ELF-1 (cell line): ENCODE results near the gene DLL1.
"Not testable (repeated sequence)": the region's sequence is repeated elsewhere in the genome, so short reads cannot be mapped to it uniquely, and the experiment has no call there.

Experiments used
- DNase-seq: peaks from one replicate; pipeline ENCODE4 v3.0.0-alpha.2; 2016; ENCODE audit warnings: low read depth, low spot score

The DLL1 gene

GRCh38 chr6:170290296-170291128 is at the start of gene DLL1:
Gene DLL1, minus strand, starts transcription at chr6:170291078. Its CDS starts 939 bp downstream, at chr6:170290139.
- DNase-seq = peak; percentile 69

DNA sequence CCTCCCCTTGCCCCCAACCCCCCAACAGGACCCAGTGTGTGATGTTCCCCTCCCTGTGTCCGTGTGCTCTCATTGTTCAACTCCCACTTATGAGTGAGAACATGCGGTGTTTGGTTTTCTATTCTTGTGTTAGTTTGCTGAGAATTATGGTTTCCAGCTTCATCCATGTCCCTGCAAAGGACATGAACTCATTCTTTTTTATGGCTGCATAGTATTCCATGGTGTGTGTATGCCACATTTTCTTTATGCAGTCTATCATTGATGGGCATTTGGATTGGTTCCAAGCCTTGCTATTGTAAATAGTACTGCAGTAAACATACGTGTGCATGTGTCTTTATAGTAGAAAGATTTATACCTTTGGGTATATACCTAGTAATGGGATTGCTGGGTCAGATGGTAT is 44.3 kb upstream of the DLL1 start:
- not testable (repeated sequence) for DNase-seq

- no peak for DNase-seq
Measured at GRCh38 chr6:170329321-170329720, 38.4 kb upstream of the DLL1 start.

GRCh38 chr6:170317718-170318117 is 26.8 kb upstream of the DLL1 start:
- no peak for DNase-seq

DNA sequence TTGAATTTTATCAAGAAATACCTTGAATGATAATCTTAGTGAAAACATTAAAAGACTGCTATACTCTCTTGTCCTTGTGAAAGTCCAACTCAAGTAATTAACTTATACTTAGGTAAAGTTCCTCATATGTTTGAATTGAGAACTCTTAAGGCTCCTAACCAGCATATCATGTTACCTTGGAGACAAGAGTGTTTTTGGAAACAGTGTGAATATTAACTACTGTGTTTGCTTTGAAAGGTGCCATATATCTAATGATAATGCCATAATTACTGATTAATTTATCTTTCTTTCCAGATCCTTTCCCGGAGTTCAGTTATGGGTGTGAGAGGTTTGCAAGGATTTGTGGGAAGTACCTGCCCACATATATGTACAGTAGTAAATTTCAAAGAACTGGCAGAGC is 26.2 kb upstream of the DLL1 start:
- no peak for DNase-seq

DNA sequence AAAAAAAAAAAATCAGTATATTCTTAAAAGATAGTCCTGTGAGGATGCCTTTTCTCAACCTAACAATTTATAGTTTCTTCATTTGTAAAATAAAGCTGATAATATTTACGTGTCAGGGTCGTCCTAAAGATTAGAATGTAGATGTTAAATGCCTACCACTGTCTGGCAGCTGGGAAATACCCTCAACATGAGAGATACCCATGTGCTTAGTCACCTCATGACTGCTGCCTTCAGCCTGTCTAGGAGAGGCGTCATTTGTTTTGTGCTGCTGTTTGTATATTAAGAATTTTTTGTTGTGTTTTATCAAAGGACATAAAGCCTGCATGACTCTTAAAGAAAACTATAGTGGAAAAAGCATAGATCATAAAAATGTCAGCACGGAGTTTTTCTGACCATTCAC is 25.2 kb upstream of the DLL1 start:
- DNase-seq = no peak

DNA sequence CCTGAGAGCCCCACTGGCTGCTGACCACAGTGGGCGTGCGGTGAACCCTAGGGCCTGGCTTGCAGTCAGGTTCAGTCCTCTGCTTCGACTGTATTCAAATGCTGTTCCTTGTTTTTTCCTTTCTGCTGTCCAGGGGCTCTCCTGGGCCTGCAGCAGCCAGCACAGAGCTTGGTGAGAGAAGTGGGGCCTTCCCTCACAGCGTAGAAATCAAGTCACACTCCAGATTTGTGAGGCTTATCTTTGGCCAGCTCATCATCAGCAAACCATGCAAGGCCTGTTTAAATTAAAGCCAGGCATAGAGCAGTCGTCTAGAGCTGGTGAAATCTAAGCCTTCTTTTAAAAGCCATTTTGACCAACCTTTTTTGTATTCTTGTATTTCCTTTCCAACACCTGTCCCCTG is 24.1 kb upstream of the DLL1 start:
- DNase-seq = peak; percentile 27

GRCh38 chr6:170313716-170314295 is 22.9 kb upstream of the DLL1 start:
- DNase-seq = peak; percentile 60

GRCh38 chr6:170312876-170313275 is 22.0 kb upstream of the DLL1 start:
- no peak for DNase-seq

DNA sequence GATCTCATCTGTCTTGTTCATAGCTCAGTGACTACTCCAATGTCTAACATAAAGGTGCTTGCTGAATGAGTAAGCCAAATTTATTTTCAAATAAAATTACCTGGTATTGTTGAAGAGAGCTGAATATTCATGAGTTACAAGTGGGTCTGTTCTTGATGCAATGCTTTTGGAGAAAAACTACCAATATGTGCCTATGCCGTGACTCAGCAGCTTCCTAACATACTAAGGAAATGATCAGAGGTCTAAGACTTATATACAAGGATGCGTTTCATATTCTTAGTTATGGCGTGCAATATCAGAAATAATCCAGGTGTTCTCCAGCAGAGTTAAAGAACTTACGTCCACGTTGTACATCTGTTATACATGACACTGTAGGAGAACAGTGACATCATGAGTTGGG is 20.8 kb upstream of the DLL1 start:
- no peak for DNase-seq

- DNase-seq = no peak
Measured at GRCh38 chr6:170308761-170309160, 17.9 kb upstream of the DLL1 start.

DNA sequence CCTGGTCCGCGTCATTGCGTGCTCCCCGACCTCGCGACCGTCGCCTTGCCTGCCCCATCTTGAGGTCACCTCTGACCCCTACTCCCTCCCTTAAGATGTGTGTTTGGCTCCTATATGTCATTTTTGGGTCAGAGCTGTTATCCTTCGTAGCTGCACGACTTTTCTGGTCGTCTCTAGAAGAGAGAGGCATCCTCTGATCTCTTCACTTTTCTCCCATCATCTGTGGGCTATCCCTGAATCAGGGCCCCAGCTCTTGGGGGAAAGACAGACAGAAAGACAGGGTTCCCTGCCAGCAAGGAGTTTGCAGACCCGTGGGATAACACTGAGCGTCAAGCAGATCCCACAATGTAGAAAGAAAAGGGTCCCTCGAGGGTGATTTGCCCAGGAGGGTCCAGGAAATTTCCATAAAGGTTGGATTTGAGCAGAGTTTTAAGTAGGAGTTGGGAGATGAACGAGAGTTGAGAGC is 16.2 kb upstream of the DLL1 start:
- no peak for DNase-seq

DNA sequence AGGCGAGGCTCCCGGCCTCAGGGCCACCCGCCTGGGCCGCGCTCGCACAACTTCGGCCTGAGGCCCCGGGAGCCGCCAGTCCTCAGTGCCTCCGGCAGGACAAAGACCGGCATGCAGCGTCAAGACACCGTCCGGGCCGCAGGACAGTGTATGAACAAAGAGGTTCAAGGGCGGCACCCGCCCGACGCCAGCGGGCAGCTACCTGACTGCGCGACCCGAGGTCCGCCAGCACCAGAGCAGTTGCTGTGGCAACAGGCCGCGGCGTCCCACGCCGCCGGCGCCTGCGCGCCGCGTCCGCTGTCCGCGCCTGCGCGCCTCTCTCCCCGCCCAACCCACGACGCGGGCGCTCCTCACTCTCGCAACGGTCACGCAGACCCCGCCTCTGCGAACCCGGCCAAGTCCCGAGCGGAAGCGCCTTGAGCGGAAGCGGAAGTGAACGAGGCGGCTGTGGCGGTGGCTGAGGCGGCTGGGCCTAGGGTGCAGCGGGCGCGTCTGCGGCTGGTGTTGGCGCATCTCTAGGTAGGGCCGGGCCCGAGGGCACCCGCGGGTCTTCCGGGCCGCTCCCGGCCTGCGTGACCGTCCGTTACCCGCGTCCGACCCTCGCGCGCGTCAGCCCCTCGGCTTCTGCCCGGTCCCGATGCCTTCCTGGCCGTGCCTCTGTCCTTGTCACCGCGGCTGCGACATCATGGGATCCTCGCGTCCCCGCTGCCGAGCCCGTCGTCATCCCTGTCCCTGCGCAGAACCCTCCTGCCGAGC is 15.6 kb upstream of the DLL1 start, which contains the start of gene FAM120B:
FAM120B (plus strand) TSS at position 435 of the 756 bp plus-strand sequence. CDS start 10,633 bp downstream, outside the sequence.
- DNase-seq = peak; percentile 91

DNA sequence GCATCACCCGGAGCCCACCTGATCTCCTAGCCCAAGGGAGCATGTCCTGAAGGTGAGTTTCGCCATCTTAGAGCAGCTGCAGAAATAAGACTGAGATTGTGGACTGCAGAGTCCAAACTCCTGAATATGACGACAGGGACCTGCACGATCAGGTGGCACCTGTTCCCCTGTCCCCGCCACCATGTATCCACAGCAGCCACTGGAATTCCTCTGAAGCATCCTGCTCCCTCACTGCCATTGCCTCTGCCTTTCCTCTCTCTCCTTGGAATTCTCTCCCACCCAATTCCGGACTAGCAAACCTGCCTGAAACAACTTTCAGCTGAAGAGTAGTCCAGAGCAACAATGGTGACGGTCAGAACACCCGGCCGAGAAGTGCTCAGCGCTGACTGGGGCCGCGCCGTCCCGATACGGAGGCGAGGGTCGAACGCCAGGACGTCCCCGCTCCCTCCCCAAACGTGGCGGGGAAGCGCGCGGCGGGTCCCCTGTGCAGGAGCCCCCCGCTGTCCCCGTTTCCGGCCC is 15.0 kb upstream of the DLL1 start:
- DNase-seq = no peak

- DNase-seq = no peak
Measured at GRCh38 chr6:170301184-170301583, 10.3 kb upstream of the DLL1 start.

GRCh38 chr6:170298688-170299087 is 7.8 kb upstream of the DLL1 start:
- no peak for DNase-seq

DNA sequence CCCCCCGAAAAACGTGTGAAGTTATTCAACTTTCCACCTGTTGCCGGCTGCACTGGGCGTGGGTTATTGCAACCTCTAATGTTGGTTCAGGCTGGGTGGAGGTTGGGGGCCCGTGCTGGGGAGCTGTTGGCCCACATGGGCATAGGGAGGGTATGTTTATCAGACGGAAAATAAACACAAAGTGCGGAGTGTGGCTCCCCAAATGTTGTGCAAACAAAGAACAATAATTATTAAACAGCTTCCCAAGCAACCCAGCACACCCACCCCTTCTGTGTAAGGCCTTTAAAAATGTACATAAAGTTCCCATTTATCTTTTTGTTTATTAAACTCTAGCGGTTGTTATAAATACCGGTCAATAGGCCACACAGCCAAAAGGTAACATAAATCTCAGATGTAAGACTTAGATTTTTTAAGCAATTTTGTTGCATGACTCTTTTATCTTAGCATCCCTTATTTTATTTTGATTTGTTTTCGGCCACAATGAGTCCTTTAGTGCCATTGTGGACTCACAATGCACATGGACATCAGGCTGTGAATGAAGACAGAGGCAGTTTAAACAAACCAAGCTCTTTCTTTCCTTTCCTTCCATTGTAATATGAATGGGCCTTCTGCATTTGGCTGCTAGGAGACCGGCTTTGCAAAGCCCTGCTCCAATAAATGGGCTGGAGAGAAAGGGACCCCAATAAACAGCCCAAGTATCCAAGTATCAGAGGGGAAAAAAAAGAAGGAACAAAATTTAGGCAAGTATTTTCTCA is 6.9 kb upstream of the DLL1 start:
- no peak for DNase-seq

DNA sequence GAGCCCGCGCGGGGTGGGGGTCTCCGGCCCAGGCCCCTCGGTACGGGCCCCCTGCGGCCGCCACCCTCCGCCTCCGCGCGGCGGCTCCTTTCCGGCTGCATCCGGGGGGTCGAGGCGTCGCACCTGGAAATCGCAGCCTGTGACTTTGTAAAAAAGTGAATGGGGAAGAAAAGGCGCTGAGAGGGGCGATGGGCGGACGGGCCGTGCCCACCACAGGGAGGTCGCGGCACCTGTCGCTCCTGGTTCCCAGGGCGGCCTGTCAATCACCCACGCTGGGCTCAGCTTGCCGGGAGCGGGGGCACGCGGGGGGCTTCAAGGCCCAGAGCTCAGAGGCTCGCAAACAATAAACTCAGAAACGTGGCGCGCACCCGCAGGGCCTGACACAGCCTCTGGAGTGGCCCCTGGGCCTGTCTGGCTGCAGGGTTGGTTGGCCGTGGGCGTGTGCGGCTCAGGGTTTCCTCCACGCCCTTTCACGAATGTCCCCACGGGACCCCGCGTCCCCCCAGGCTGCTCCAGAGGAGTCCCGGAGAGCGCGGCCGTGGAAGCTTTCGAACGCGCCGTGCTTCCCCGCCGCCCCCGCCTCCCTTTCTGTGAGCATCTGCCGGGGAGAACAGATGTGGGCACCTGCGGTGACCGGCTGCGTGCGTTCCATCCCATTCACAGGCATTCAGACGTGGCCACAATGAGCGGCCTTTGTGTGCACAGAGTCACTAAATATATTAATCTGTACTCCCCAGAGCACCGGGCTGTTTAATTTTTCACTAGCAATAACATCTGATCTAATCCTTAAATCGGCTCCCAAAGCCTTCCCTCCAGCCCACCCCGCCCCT is 6.1 kb upstream of the DLL1 start:
- DNase-seq = no peak

- no peak for DNase-seq
Measured at GRCh38 chr6:170296423-170296745, 5.5 kb upstream of the DLL1 start.
